ENCODE data around the gene FOXJ1. TPM values are rescaled to one million over a fixed set of nuclear protein-coding genes. Genes with fewer than 3 reads are reported as not detected.

Gene FOXJ1
- total and polyA plus RNA-seq, 2 of the 13 experiments (the other 11 are each of a cell fraction or from before 2014, with no cell fraction given), result 0.98 to 1.6 TPM

DNA sequence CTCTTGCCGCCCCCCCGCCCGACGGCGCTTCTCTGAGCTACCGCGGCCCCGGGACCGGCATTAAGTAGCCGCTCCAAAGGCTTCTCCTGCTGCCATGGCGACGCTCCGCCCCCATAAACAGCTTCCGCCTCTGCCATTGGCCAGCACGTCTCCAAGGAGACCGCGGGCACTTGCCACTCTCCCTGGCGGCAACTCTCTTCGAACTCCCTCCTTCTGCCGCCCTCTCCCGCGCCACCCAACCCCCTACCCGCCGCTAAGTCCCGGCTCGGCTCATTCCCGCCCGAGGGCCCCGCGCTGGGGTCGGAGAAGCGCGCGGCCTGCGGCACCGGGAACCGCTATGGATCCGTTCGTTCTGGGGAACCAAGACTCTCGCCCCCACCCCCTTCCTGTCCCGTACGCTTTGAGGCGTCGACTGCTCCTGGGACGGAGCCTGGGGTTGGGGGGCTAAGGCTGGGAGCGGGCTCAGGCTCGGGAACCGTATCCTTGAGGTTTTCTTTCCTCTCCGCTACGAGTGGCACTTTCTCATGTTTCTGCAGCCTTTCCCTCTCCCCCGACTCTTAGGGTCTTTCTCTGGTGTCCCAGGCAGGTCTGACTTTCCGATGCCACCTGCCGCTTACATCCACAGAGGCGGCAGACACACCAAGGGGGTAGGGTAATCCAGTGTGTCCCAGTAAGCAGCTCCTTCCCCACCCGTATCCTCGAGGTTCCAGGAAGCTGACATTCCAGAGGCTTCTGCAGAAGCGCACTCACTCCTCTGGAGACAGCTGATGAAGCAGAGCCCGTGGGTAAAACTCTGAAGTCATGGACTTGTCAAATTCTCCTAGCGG, at the start of gene FOXJ1 (continued):
- TF ChIP-seq, protein P1, sequence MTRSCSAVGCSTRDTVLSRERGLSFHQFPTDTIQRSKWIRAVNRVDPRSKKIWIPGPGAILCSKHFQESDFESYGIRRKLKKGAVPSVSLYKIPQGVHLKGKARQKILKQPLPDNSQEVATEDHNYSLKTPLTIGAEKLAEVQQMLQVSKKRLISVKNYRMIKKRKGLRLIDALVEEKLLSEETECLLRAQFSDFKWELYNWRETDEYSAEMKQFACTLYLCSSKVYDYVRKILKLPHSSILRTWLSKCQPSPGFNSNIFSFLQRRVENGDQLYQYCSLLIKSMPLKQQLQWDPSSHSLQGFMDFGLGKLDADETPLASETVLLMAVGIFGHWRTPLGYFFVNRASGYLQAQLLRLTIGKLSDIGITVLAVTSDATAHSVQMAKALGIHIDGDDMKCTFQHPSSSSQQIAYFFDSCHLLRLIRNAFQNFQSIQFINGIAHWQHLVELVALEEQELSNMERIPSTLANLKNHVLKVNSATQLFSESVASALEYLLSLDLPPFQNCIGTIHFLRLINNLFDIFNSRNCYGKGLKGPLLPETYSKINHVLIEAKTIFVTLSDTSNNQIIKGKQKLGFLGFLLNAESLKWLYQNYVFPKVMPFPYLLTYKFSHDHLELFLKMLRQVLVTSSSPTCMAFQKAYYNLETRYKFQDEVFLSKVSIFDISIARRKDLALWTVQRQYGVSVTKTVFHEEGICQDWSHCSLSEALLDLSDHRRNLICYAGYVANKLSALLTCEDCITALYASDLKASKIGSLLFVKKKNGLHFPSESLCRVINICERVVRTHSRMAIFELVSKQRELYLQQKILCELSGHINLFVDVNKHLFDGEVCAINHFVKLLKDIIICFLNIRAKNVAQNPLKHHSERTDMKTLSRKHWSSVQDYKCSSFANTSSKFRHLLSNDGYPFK (CRISPR knock-in tag; IDR thresholded peaks at IDR 0.05; ENCODE audit: borderline replicate concordance), result peak; percentile 58; the same call in 1 of the 2 replicates
- peak; percentile 99 for TF ChIP-seq SP5 (CRISPR knock-in tag; IDR thresholded peaks at IDR 0.05; ENCODE audit: borderline replicate concordance, low read depth)
- TF ChIP-seq SMAD3 (CRISPR knock-in tag; IDR thresholded peaks at IDR 0.05), result no peak
- TF ChIP-seq SOX5 (CRISPR knock-in tag; IDR thresholded peaks at IDR 0.05; ENCODE audit: borderline replicate concordance), result 0 out of 2 replicates have a peak, but pooled peaks have one; percentile 20
- TF ChIP-seq, protein P2, sequence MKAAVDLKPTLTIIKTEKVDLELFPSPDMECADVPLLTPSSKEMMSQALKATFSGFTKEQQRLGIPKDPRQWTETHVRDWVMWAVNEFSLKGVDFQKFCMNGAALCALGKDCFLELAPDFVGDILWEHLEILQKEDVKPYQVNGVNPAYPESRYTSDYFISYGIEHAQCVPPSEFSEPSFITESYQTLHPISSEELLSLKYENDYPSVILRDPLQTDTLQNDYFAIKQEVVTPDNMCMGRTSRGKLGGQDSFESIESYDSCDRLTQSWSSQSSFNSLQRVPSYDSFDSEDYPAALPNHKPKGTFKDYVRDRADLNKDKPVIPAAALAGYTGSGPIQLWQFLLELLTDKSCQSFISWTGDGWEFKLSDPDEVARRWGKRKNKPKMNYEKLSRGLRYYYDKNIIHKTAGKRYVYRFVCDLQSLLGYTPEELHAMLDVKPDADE (CRISPR knock-in tag; IDR thresholded peaks at IDR 0.05), result no peak
- TF ChIP-seq, protein P3, sequence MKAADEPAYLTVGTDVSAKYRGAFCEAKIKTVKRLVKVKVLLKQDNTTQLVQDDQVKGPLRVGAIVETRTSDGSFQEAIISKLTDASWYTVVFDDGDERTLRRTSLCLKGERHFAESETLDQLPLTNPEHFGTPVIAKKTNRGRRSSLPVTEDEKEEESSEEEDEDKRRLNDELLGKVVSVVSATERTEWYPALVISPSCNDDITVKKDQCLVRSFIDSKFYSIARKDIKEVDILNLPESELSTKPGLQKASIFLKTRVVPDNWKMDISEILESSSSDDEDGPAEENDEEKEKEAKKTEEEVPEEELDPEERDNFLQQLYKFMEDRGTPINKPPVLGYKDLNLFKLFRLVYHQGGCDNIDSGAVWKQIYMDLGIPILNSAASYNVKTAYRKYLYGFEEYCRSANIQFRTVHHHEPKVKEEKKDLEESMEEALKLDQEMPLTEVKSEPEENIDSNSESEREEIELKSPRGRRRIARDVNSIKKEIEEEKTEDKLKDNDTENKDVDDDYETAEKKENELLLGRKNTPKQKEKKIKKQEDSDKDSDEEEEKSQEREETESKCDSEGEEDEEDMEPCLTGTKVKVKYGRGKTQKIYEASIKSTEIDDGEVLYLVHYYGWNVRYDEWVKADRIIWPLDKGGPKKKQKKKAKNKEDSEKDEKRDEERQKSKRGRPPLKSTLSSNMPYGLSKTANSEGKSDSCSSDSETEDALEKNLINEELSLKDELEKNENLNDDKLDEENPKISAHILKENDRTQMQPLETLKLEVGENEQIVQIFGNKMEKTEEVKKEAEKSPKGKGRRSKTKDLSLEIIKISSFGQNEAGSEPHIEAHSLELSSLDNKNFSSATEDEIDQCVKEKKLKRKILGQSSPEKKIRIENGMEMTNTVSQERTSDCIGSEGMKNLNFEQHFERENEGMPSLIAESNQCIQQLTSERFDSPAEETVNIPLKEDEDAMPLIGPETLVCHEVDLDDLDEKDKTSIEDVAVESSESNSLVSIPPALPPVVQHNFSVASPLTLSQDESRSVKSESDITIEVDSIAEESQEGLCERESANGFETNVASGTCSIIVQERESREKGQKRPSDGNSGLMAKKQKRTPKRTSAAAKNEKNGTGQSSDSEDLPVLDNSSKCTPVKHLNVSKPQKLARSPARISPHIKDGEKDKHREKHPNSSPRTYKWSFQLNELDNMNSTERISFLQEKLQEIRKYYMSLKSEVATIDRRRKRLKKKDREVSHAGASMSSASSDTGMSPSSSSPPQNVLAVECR (CRISPR knock-in tag; IDR thresholded peaks at IDR 0.05; ENCODE audit: borderline replicate concordance), result peak; percentile 99
- TF ChIP-seq, protein P4, sequence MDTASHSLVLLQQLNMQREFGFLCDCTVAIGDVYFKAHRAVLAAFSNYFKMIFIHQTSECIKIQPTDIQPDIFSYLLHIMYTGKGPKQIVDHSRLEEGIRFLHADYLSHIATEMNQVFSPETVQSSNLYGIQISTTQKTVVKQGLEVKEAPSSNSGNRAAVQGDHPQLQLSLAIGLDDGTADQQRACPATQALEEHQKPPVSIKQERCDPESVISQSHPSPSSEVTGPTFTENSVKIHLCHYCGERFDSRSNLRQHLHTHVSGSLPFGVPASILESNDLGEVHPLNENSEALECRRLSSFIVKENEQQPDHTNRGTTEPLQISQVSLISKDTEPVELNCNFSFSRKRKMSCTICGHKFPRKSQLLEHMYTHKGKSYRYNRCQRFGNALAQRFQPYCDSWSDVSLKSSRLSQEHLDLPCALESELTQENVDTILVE (CRISPR knock-in tag; IDR thresholded peaks at IDR 0.05), result 0 out of 2 replicates have a peak, but pooled peaks have one; percentile 48
- peak; percentile 24 for TF ChIP-seq TEAD3 (CRISPR knock-in tag; optimal IDR thresholded peaks at IDR 0.05; ENCODE audit: borderline replicate concordance)
- TF ChIP-seq SIN3B (IDR thresholded peaks at IDR 0.05; ENCODE audit: low read length), result peak; percentile 75; the same call in 1 of the 2 replicates
- no peak for TF ChIP-seq ZMYM3 (CRISPR knock-in tag; IDR thresholded peaks at IDR 0.05)
- TF ChIP-seq NRL (CRISPR knock-in tag; IDR thresholded peaks at IDR 0.05; ENCODE audit: borderline replicate concordance), result peak; percentile 88
- TF ChIP-seq ZNF484 (CRISPR knock-in tag; IDR thresholded peaks at IDR 0.05; ENCODE audit: borderline replicate concordance, low read depth), result no peak
- TF ChIP-seq EZH2 (conservative IDR thresholded peaks at IDR 0.05; ENCODE audit: low read depth, low read length), result 0 out of 2 replicates have a peak, but pooled peaks have one; percentile 74
- TF ChIP-seq XBP1 (CRISPR knock-in tag; IDR thresholded peaks at IDR 0.05), result no peak
- 0 out of 2 replicates have a peak, but pooled peaks have one; percentile 14 for TF ChIP-seq ZNF354B (CRISPR knock-in tag; IDR thresholded peaks at IDR 0.05)
- TF ChIP-seq, protein P5, sequence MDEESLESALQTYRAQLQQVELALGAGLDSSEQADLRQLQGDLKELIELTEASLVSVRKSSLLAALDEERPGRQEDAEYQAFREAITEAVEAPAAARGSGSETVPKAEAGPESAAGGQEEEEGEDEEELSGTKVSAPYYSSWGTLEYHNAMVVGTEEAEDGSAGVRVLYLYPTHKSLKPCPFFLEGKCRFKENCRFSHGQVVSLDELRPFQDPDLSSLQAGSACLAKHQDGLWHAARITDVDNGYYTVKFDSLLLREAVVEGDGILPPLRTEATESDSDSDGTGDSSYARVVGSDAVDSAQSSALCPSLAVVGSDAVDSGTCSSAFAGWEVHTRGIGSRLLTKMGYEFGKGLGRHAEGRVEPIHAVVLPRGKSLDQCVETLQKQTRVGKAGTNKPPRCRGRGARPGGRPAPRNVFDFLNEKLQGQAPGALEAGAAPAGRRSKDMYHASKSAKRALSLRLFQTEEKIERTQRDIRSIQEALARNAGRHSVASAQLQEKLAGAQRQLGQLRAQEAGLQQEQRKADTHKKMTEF (CRISPR knock-in tag; IDR thresholded peaks at IDR 0.05), result 0 out of 2 replicates have a peak, but pooled peaks have one; percentile 56
- TF ChIP-seq PCBP1 (IDR thresholded peaks at IDR 0.05; ENCODE audit: borderline replicate concordance, low read depth, low read length), result peak; percentile 75; the same call in 1 of the 2 replicates
- TF ChIP-seq NCOA1 (CRISPR knock-in tag; IDR thresholded peaks at IDR 0.05), result no peak
